GM18858 (cell line): ENCODE measurements around the gene PROM2.
"Not testable (repeated sequence)": the region's sequence is repeated elsewhere in the genome, so short reads cannot be mapped to it uniquely, and the experiment has no call there.

ENCODE experiments used
- ATAC-seq: cut with Tn5 transposase; IDR thresholded peaks from one replicate; pipeline ENCODE4 v1.9.1; 2021; ENCODE audit not compliant: unreplicated experiment

Gene PROM2

GRCh38 chr2:95268211-95269035 lies 5.8 kb upstream of the PROM2 start:
- no peak for ATAC-seq

- ATAC-seq, result no peak
Observed at GRCh38 chr2:95269036-95269680, 5.1 kb upstream of the PROM2 start.

GRCh38 chr2:95269745-95270144 lies 4.5 kb upstream of the PROM2 start:
- ATAC-seq, result not testable (repeated sequence)

- no peak for ATAC-seq
Observed at GRCh38 chr2:95270541-95271081, 3.6 kb upstream of the PROM2 start.

- ATAC-seq, result no peak
Observed at GRCh38 chr2:95271381-95271971, 2.8 kb upstream of the PROM2 start.

- ATAC-seq, result no peak
Observed at GRCh38 chr2:95272299-95272751, 1.9 kb upstream of the PROM2 start.

- ATAC-seq, result no peak
Observed at GRCh38 chr2:95272781-95273180, 1.5 kb upstream of the PROM2 start.

- no peak for ATAC-seq
Observed at GRCh38 chr2:95273566-95274290, 521 bp upstream of the PROM2 start.

- ATAC-seq, result no peak
Observed at GRCh38 chr2:95275151-95275515, 884 bp downstream of the PROM2 start.

GRCh38 chr2:95275601-95276243 lies 1.5 kb downstream of the PROM2 start:
- no peak for ATAC-seq

GRCh38 chr2:95276244-95276887 lies 2.1 kb downstream of the PROM2 start:
- no peak for ATAC-seq

GRCh38 chr2:95276888-95277245 lies 2.6 kb downstream of the PROM2 start:
- no peak for ATAC-seq

GRCh38 chr2:95277246-95277906 lies 3.1 kb downstream of the PROM2 start:
- ATAC-seq, result no peak

- no peak for ATAC-seq
Observed at GRCh38 chr2:95278051-95278471, 3.8 kb downstream of the PROM2 start.

GRCh38 chr2:95278637-95279225 lies 4.5 kb downstream of the PROM2 start:
- no peak for ATAC-seq

- ATAC-seq, result no peak
Observed at GRCh38 chr2:95279435-95280035, 5.3 kb downstream of the PROM2 start.

- no peak for ATAC-seq
Observed at GRCh38 chr2:95281071-95281470, 6.8 kb downstream of the PROM2 start.

GRCh38 chr2:95281786-95282185 lies 7.5 kb downstream of the PROM2 start:
- no peak for ATAC-seq

GRCh38 chr2:95282458-95282857 lies 8.2 kb downstream of the PROM2 start:
- ATAC-seq, result no peak
